GM18498 (cell line): Measurements from ENCODE around the gene SDR9C7.
"Not testable (repeated sequence)": the region's sequence is repeated elsewhere in the genome, so short reads cannot be mapped to it uniquely, and the experiment has no call there.

Source experiments
- ATAC-seq: cut with Tn5 transposase; IDR thresholded peaks from one replicate; pipeline ENCODE4 v1.9.1; 2021; ENCODE audit warnings: mild to moderate bottlenecking, moderate library complexity; ENCODE audit not compliant: unreplicated experiment

Gene SDR9C7

GRCh38 chr12:56879240-56880124 is 54.7 kb downstream of the SDR9C7 start:
- not testable (repeated sequence) for ATAC-seq

GRCh38 chr12:56878010-56878339 is 56.2 kb downstream of the SDR9C7 start:
- ATAC-seq, result no peak

- no peak for ATAC-seq
These were observed 56.8 kb downstream of the SDR9C7 start for GRCh38 chr12:56877195-56878009.

GRCh38 chr12:56874821-56875220 is 59.4 kb downstream of the SDR9C7 start:
- no peak for ATAC-seq

GRCh38 chr12:56873382-56873781 is 60.8 kb downstream of the SDR9C7 start:
- ATAC-seq, result no peak
